Measurements from ENCODE around the gene CDKN2B-AS1.
"Not testable (repeated sequence)": the region's sequence is repeated elsewhere in the genome, so short reads cannot be mapped to it uniquely, and the experiment has no call there.

Gene CDKN2B-AS1

DNA sequence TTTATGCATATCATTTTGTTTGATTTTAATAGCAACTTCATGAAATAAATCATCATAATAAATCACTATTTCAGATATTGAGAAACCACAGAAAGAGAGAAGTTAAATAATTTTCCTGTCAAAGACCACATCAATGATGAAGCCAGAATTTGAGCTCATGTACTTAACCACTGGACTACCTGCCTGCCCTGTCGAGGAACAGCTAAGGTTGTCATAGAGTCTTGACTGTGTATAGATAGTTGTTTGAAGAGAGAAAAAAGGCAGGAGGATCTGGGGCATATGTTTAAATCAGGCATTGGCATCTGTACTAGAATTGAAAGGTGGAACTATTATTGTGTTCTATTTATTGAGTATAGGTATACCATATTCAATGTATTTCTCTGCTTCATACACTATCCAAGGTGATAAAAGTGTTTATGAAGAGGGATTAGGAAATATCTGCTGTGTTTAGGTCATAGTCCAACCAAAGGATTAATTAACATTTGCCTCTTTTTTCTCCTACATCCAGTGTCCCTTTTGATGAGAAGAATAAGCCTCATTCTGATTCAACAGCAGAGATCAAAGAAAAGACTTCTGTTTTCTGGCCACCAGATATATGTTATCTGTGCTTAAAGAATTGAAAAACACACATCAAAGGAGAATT, 51.8 kb downstream of the CDKN2B-AS1 start:
- no peak for DNase-seq

DNA sequence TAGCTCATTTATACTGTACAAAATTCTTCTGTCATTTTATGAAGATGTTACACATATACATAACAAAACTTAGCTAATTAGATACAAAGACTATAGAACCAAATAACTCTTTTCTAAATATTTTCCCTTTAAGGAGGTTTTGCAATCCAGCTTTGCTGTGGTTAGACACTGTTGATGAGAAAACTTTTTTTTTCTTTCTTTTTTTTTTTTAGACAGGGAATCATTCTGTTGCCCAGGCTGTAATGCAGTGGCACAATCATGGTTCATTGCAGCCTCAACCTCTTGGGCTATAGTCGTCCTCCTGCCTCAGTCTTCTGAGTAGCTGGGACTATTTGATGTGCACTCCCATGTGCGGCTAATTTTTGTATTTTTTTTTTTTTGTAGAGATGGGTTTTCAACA, 53.0 kb downstream of the CDKN2B-AS1 start:
- no peak for DNase-seq

DNA sequence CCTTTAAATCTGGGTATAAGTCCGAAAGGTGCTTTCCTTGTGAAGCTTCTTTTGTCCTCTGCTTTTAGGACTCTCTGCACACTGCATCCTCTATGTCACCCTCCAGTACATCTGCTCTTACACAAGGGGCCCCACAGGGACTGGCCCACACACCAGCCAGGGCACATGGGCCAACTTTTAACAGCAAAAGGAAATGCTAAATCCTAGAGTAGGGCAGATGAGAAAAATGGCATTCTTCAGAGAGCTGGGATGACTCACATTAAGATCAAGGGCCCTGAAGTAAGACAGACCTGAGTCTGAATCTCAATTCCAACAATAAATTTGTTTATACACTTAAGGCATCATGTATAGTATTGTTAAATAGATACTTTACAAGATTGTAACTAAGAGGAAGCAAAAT, 54.8 kb downstream of the CDKN2B-AS1 start:
- no peak for DNase-seq

DNA sequence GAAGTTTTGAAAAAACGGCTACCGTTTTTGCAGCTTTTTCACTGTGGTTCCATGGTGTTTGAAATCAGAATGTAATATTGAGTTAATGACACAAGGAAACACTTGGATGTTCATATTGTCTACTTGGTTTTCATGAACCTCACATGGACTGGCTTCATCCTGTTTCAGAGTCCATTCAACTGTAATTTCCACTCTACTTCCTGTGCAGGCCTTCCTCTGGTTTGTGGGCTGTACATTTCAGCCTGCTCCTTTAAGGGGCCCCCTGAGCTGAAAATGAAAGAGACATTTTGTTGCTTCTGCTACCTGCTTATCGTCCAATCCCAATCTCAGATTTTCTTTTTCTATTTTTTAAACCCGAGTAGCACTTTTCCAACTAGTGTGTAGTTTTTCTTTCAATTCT, 56.3 kb downstream of the CDKN2B-AS1 start:
- DNase-seq = no peak

DNA sequence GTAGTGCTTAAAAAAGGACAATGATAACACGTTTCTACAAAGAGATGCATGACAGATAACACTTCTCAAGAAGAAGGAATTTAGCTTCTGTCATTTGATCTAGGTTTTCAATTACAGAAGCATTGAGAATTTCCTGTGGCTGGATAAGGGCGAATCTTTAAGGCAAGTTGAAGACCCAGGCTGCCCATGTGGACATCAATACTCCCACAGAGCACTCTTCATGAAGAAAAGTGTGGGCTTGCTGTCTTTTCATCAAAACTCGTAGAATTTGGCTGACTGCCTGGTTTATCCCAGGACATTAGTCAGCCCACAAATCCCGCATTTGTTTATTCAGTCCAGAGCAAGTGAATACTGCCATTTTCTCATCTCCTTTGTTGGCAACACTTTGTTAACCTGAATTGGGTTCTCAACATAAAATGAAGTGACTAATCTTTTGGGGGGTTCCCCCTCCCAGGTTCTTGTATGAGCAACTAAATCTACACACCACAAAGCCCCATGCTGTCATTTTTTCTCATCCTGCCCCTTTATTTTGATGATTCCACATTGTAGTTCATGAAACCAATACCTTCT, 57.9 kb downstream of the CDKN2B-AS1 start:
- DNase-seq = no peak

DNA sequence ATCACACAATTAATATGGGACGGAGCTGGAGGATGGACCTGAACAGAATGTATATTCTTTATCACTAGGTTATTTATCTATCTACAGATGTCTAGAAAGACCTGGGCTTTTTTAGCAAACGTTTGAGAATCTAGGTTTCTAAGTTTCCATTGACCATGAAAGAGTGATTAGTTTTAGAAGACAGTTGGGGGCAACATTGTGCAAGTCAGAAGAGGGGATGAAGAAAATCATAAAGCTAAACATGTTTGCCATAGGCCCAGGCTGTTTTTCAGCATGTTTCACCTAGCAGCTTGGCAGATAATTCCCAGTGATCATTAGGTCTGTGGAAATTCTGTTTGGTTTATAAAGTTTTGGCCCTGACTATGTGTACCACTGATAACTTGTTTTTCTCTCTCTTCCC, 58.6 kb downstream of the CDKN2B-AS1 start:
- DNase-seq = no peak

DNA sequence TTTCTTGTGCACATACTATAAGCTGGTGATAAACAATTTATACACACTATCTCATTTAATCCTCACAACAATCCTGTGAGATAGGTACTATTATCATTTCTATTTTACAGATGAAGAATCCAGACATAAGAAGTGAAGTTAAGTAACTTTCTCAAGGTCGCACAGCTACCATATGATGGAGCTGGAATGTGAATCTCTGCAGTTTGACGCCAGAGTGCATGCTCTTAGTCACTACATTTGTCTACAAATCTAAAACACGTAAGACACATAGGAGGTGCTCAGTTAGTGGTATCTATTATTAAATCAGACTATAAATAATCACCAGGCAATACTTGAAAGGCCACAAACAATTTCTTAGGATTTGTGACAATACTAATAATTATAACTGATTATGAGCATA, 59.5 kb downstream of the CDKN2B-AS1 start:
- no peak for DNase-seq

DNA sequence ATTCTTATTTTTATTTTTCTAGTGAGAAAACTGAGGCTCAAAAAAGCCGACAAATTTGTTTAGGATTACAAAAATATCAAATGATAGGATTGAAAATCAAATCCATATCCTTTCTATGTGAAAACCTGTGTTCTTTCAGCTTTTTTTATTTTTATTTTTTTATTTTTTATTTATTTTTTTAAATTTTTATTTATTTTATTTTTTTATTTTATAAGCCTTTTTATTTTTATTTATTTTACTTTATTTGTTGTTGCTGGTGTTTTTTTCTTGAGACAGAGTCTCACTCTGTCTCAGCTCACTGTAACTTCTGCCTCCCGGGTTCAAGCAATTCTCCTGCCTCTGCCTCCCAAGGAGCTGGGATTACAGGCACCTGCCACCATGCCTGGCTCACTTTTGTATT, 59.9 kb downstream of the CDKN2B-AS1 start:
- no peak for DNase-seq

DNA sequence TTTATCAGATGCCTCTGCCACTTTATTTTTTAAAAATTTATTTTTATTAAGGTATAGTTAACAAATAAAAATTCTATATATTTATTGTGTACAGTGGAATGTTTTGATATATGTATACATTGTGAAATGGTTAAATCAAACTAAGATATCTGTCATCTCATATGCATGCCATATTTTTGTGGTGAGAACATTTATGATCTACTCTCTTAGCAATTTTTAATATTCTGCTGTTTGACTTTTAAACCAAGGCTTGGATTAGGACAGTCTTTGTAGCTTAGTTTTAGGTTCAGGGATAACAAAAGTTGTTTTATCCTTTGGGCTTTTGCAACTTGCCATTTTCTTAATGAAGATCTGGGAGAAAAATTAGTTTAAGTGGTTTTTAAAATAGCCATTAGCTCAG, 60.5 kb downstream of the CDKN2B-AS1 start:
- DNase-seq = no peak

DNA sequence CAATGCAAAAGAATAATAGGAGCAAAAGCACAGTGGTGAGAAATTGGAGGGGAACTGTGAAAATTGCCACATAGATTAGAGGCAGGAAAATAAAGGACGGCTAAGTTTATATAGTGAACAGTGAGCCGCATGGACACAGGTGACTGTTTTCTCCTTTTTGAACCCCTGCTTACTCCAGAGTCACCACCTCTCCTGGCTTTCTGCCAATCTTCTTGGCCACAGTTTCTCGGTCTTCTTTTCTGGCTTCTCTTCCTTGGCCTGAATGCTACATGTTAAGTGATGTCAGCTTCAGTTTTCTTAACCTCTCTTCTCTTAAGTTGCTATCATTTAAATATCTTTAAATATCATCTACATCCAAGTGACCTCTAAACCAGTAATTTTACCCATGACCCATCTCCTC, 61.8 kb downstream of the CDKN2B-AS1 start:
- no peak for DNase-seq

DNA sequence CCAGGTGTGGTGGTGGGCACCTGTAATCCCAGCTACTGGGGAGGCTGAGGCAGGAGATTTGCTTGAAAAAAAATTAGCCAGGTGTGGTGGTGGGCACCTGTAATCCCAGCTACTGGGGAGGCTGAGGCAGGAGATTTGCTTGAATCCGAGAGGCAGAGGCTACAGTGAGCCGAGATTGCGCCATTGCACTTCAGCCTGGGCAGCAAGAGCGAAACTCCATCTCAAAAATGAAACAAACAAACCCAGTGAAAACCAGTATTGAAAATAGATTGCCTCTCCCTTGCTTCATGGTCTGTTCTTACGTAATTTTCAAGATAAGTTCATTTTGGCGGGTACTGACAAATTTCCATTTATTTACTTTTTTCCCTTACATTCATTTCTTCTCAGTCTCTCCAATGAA, 63.4 kb downstream of the CDKN2B-AS1 start:
- not testable (repeated sequence) for DNase-seq

DNA sequence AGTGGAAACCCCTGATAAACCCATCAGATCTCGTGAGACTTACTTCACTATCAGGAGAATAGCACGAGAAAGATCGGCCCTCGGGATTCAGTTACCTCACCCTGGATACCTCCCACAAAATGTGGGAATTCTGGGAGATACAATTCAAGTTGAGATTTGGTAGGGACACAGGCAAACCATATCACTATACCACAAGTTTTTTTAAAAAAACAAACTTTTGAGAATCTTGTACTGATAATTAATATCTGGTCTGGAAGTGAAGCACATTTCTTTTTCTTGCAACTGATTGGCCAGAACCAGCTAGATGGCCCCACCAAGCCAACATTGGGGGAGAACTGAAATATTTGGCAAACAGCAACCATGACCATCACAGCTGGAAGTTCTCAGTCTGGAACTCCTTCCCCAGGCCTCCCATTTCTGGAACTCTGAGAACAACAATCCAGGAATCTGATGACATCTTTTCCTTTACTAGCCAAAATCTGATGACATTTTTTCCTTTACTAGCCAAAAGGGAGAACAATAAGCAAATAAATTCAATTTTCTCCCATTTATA, 66.3 kb downstream of the CDKN2B-AS1 start:
- DNase-seq = no peak

DNA sequence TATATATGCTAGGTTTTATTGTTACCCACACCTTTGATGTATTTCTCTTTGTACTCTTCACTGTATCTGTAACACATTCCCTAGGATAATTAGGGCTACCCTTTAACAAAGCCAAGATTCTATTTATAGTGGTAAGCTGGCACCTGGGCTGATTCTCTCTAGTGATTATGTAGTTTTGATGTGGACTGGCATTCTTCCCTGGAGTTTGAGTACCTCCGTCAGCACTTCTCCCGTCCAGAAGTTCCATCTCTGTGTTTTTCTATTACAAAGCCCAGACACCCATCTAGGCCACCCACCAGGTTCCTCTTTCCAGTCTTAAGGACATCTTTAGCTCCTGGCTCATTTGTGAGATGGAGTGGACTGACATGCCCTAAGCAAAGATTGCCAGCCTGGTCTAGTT, 70.4 kb downstream of the CDKN2B-AS1 start:
- no peak for DNase-seq

DNA sequence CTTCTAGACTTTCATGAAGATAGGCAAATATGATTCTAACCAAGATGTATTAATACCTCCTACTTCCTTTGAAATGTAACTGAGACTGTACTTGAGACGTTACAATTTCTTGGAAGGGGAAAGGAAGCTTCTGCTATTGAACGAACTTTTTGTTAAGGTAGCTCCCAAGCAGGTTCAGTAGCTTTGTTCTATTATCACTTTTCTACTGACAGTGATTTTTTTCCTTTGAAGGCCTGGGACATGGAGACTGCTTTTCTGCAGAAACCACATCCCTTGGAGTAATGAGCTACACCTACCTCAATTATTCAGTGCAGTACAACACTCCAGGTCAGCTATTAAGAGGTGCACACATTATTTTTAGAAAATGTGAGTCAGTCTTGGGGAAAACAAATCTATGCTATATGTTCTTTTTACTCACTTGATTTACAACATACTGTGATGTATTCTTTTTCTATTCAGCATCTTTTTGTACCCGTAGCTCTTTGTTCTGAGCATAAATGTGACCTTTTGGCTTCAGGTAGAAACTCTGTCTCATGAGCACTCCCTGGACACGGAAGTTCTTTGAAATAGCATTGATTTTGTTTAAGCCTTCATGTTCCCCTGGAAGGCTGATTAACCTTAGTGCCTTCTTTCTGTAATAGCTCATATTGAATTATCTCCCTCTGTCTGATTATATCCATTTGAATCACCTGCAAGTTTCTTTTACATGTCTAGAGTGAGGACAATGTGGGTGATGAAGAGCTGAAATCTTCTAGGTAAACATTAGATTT, 71.0 kb downstream of the CDKN2B-AS1 start:
- DNase-seq = no peak

DNA sequence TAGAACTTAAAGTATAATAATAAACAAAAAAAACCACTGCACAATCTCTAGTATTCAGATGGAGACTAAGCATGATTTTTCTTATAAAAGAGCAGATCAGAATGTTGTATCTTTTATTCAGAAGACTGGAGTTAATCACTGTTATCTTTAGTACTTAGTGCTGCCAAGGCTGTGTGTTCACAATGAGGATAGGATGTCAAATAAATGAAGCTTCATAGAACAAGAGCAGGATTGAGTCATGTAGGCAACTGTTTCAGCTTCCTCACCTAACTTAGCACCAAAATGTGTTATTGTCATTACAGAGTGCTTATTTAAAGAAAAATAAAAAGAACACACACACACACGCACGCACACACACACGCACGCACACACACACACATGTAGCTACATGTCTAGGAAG, 72.6 kb downstream of the CDKN2B-AS1 start:
- no peak for DNase-seq

DNA sequence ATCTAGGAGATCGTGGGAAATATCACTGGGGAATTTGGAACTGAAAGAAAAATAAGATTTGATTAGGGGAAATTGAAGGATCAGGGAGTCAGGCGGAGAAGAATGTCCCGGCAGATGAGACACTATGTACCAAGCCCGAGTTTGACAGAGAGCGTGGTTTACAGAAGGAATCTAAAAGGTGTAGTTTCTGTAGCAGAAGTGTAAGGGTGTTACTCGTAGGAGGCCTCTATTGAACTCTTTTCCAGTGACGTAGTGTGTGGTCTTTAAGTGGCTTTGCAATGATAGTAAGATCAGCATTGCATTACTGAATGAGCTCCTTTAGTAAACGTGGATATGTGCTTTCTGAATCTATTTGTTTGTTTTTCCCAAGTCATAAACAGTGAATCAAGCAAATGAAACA, 73.8 kb downstream of the CDKN2B-AS1 start:
- no peak for DNase-seq

DNA sequence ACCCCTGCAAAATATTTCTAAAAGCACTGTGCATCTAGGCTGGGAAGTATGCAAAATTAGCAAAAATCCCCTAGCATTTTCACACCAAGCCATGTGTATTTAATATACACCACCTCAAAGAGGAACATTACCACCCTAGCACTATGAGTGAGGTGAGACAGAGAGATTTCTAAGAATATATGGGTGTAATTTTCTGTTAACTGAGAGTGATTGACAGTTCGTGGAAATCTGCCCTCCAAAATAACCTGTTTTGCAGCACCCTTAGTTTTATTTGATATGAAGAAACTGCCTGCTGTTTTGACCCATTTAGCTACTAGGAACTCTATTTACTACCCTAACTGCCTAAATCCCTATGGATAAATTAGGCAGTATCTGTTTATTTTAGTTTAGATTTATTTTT, 78.8 kb downstream of the CDKN2B-AS1 start:
- DNase-seq = no peak

DNA sequence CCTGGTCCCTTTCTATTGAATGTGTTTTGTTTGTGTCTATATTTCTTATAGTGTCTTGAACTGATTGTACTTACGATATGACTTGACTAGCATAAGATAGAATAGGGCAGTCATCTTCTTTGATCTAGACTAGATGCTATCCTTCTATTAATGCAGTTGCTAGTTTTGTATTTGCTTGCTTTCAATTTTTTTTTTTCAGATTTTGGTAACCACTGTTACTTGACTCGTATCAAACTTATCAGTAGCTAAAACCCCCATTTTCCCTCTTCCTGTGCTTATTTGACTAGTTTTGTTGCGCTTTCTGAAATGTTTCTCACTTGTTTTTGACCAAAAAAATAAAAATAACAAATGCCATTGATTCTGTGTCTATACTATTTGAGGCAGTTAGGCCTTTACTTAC, 83.5 kb downstream of the CDKN2B-AS1 start:
- no peak for DNase-seq

DNA sequence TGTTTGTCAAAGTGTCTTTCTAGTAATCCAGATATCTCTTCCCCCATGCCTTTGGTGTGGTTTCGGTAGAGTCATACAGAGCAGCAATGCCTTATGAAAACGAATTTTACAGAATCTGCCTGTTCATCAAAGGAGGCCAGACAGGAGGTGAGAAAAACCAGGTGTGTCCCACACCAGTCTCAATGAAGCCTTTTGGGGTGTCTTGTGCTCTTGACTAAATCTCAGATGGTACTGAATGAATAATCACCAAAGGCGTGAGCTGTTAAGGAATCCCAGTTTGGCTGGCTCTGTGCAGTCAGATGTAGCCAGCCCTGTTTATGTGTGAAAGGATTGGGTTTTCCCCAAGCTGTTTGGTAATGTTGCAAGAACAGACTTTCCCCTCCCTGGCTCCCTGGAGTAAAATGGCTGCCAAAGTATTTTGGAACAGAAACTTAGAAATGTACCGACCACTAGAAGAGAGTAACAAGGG, 85.3 kb downstream of the CDKN2B-AS1 start:
- DNase-seq = no peak

DNA sequence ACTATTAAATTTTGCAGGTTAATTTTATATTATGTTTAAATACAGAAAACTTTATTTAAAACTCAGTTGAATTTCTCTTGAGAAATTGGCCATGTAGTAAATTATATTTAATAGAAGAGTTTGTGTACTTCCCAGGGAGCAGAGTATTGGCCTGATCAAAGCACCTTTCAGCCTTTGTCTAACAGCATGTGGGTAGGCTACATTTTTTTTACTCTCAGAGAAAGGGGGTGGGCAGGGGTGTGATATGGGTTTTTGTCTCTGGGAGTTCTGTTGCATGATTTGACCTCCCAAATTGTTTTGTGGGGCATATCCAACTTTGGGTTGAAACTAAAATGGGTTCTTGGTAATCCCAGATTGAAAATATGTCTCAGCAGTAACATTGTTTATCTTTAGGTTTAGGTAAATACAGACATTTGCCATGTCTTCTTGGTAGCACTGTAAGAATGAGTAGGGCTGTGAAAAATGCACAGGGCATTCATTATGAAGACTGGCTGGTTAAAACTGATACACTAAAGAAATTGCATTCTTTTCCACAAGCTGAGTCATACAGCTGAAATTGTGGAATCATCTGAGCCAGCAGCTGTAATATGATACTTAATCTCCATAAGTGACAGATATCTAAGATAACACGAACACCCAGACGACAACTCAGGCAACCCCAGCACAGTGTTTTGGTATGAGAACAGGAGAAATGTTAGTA, 89.9 kb downstream of the CDKN2B-AS1 start:
- no peak for DNase-seq

DNA sequence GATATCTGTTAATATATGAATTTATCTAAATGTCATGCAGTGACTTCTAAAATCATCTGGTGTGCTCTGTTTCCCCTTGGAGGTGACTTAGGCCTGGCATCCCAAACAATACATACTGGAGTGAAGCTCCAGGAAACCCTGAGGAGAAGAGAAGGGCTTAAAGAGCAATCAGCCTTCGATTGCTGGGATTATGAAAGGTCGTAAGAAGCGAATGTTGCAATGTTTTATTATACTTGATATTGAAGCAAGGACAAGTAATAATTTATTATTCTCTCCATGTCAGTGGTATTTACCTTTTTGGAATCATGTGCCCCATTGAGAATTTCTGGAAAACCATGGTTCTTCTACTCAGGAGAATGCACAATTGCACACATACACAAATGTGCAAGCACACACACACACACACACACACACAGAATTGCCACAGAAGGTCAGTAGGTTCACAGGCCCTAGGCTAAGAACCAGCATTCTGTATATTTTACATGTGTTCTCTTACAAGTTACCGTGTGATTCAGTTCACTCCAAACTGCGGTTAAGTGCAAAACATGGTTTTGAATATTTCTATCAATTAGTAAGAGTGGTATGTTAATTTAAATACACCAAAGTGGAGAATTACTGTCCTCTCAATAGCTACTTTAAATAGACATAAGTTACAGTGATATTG, 93.6 kb downstream of the CDKN2B-AS1 start:
- no peak for DNase-seq

DNA sequence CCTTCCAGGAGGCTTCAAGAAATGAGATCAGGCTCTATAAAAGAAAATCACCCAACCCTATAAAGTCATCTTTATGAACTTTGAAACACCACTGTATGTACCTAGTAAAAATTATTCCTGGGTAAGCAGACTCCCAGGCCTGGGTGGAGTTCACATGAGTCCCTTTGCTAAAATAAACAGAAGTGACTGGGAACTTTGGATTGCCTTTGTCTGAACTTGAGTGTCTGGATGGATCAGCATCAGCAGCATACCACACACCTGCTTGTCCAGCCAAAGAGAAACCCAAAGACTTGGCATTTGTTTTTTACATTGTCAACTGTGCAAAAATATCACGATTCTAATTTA, 94.1 kb downstream of the CDKN2B-AS1 start:
- DNase-seq = no peak

DNA sequence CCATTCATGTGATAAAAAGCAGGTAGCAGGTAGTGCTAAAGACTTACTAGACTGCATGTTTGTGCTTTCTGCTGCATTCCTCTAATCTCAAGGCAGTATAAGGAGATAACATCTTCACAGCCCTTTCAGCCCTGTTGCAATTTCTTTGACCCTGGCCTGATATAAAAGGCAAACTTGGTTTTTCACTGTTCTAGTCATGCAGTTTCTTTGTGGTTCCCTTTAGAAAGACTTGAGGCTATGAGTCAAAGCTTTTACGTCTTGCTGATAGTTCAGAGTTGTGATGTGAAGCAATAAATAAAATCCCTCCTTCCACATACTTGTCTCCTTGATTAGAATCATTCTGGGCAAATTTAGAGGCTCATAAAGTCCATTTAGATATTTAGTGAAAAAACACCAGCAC, 103.1 kb downstream of the CDKN2B-AS1 start:
- no peak for DNase-seq
